NCI-H69 (cell line): ENCODE measurements around the gene NOTO.

ENCODE experiments used
- DNase-seq: peaks from one replicate; lab custom pipeline; 2025; lab: John Stamatoyannopoulos, UW

NOTO gene

GRCh38 chr2:73257425-73258125 lies 55.2 kb downstream of the NOTO start:
- DNase-seq, result peak; percentile 2

- no peak for DNase-seq
Observed at GRCh38 chr2:73258186-73258912, 56.0 kb downstream of the NOTO start.

GRCh38 chr2:73258913-73259215 lies 56.5 kb downstream of the NOTO start:
- no peak for DNase-seq

- DNase-seq, result no peak
Observed at GRCh38 chr2:73259276-73259675, 56.9 kb downstream of the NOTO start.

GRCh38 chr2:73259704-73260337 lies 57.4 kb downstream of the NOTO start:
- no peak for DNase-seq

- DNase-seq, result peak; percentile 3
Observed at GRCh38 chr2:73260338-73260984, 58.1 kb downstream of the NOTO start.
